Astrocyte (in vitro differentiated cells and primary cell): Measurements from ENCODE around the gene TIMM21.

Source experiments
- EZH2 ChIP-seq: IDR thresholded peaks from 2 replicates; pipeline ENCODE4 v1.6.1; 2012; ENCODE audit warnings: mild to moderate bottlenecking, low read length, inconsistent platforms; ENCODE audit not compliant: insufficient read depth
- TF ChIP-seq, protein P1 (sequence below): IDR thresholded peaks from 2 replicates; pipeline ENCODE4 v1.5.1; 2011; ENCODE audit warnings: low read depth, mild to moderate bottlenecking, inconsistent platforms, low read length, moderate library complexity; ENCODE audit not compliant: insufficient read depth

- TF ChIP-seq, protein P1, sequence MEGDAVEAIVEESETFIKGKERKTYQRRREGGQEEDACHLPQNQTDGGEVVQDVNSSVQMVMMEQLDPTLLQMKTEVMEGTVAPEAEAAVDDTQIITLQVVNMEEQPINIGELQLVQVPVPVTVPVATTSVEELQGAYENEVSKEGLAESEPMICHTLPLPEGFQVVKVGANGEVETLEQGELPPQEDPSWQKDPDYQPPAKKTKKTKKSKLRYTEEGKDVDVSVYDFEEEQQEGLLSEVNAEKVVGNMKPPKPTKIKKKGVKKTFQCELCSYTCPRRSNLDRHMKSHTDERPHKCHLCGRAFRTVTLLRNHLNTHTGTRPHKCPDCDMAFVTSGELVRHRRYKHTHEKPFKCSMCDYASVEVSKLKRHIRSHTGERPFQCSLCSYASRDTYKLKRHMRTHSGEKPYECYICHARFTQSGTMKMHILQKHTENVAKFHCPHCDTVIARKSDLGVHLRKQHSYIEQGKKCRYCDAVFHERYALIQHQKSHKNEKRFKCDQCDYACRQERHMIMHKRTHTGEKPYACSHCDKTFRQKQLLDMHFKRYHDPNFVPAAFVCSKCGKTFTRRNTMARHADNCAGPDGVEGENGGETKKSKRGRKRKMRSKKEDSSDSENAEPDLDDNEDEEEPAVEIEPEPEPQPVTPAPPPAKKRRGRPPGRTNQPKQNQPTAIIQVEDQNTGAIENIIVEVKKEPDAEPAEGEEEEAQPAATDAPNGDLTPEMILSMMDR, result no peak
- TF ChIP-seq EZH2, result no peak
Observed at GRCh38 chr18:74184875-74185274, 36.6 kb downstream of the TIMM21 start.
